Mucosa of descending colon (tissue), 3 donors: ENCODE results near the gene UVRAG. TPM values are rescaled to one million over a fixed set of nuclear protein-coding genes. Genes with fewer than 3 reads are reported as not detected.
"Not testable (repeated sequence)": the region's sequence is repeated elsewhere in the genome, so short reads cannot be mapped to it uniquely, and the experiment has no call there.

Experiments used
- ATAC-seq: fragments of 200-7000 bp; cut with Tn5 transposase; one replicate; pipeline ENCODE4 v1.9.1; 2020; ENCODE audit warnings: mild to moderate bottlenecking, moderate library complexity
- DNase-seq, 3 donors: peaks; one replicate each; pipeline ENCODE4 v3.0.0-alpha.2; 2020
- H3K36me3 ChIP-seq: fragments of 200-600 bp; one replicate; pipeline ENCODE4 v1.8.0; 2021; ENCODE audit warnings: low read depth, mild to moderate bottlenecking
- H3K4me1 ChIP-seq: fragments of 200-600 bp; one replicate; pipeline ENCODE4 v1.8.0; 2021; ENCODE audit warnings: low read depth, mild to moderate bottlenecking
- H3K4me3 ChIP-seq: fragments of 200-600 bp; one replicate; pipeline ENCODE4 v1.8.0; 2021; ENCODE audit warnings: mild to moderate bottlenecking
- H3K9me3 ChIP-seq: fragments of 200-600 bp; one replicate; pipeline ENCODE4 v1.8.0; 2021; ENCODE audit warnings: mild to moderate bottlenecking
- intact Hi-C, 2 donors: fragments of 100-400 bp; cut with DNase I in 1 of 2; cut with micrococcal nuclease in 1 of 2; formaldehyde crosslinking; loops; one replicate each; pipeline versions ENCODE4 v1.11.0 to v1.11.1; 2022; cut with DNase I, micrococcal nuclease
- total RNA-seq, 3 donors: library from RNA; stranded (reverse); fragmentation: NEBNext Ultra II Directional in 2 of 3; extraction: Animal tissue kit (Norgen Biotek cat#: 25700) in 2 of 3; gene quantifications; one replicate each; pipeline versions ENCODE4 v1.2.1 to v1.2.4, GENCODE V29; 2021 to 2023
- TF ChIP-seq, protein P1 (sequence below): fragments of 200-600 bp; IDR thresholded peaks from one replicate; pipeline ENCODE4 v1.8.0; 2022; ENCODE audit warnings: antibody characterized with exemption, mild to moderate bottlenecking
- donor health status: DM: no; HTN: no; CAD: no; lungs with moderate emphysema.
- donor health status: DM: no; HTN: no; CAD: no.
- donor health status: DM: no; HTN: yes; CAD: no.

UVRAG gene
- total RNA-seq, 3 donors from 2014 or later: 14.9 to 37.1 (median 16.9) TPM

DNA sequence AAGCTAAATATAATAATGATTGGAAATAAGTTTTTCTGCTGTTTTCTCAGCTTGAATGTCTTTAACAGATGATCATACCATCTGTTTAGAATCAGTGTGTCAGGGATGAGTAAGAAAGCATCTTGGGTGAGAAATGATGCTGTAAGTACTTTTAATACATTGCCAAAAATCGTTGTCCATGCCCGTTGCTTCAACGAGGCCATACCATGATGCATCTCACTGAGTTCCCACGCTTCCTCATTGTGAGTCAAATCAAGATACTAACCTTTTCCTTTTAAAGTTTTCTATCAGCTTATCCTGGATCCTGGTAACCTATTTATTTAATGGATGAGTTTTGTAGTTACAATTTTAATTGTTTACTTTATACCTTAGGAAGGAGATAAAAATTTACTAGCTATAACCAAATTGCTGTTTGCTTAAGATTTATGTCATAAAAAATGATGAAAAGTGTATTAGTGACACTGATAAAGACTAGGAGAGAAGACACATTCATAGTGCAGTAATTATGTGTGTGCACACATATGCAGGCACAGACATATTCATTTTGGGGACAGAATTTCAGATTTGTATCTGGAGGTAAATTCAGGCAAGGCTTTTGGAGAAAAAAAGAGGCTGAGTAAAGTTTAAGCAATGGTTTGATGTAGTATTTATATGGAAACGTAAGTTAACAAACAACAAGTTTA is 154.8 kb downstream of the UVRAG start:
- H3K4me1 ChIP-seq: no peaks in the 10 kb centered on the region
- DNase-seq: no peak
- no peak overlapping the region for H3K4me3 ChIP-seq
- peak; percentile 49 for ATAC-seq
- no peaks in the 10 kb centered on the region for H3K36me3 ChIP-seq
- intact Hi-C loops: no loop called here
- H3K9me3 ChIP-seq: no peaks in the 10 kb centered on the region
- TF ChIP-seq, protein P1, sequence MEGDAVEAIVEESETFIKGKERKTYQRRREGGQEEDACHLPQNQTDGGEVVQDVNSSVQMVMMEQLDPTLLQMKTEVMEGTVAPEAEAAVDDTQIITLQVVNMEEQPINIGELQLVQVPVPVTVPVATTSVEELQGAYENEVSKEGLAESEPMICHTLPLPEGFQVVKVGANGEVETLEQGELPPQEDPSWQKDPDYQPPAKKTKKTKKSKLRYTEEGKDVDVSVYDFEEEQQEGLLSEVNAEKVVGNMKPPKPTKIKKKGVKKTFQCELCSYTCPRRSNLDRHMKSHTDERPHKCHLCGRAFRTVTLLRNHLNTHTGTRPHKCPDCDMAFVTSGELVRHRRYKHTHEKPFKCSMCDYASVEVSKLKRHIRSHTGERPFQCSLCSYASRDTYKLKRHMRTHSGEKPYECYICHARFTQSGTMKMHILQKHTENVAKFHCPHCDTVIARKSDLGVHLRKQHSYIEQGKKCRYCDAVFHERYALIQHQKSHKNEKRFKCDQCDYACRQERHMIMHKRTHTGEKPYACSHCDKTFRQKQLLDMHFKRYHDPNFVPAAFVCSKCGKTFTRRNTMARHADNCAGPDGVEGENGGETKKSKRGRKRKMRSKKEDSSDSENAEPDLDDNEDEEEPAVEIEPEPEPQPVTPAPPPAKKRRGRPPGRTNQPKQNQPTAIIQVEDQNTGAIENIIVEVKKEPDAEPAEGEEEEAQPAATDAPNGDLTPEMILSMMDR: no peak

DNA sequence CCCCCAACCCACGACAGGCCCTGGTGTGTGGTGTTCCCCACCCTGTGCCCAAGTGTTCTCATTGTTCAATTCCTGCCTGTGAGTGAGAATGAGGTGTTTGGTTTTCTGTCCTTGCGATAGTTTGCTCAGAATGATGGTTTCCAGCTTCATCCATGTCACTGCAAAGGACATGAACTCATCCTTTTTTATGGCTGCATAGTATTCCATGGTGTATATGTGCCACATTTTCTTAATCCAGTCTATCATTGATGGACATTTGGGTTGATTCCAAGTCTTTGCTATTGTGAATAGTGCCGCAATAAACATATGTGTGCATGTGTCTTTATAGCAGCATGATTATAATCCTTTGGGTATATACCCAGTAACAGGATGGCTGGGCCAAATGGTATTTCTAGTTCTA is 158.7 kb downstream of the UVRAG start:
- ATAC-seq, DNase-seq, H3K4me1 ChIP-seq, H3K9me3 ChIP-seq, H3K36me3 ChIP-seq, H3K4me3 ChIP-seq, intact Hi-C loops: not testable (repeated sequence)

DNA sequence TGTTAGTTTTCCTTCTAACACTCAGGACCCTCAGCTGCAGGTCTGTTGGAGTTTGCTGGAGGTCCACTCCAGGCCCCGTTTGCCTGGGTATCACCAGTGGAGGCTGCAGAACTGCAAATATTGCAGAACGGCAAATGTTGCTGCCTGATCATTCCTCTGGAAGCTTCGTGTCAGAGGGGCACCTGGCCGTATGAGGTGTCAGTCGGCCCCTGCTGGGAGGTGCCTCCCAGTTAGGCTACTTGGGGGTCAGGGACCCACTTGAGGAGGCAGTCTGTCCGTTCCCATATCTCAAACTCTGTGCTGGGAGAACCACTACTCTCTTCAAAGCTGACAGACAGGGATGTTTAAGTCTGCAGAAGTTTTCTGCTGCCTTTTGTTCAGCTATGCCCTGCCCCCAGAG is 164.1 kb downstream of the UVRAG start:
- H3K4me1 ChIP-seq, DNase-seq, ATAC-seq, H3K36me3 ChIP-seq, H3K9me3 ChIP-seq, H3K4me3 ChIP-seq, intact Hi-C loops: not testable (repeated sequence)

DNA sequence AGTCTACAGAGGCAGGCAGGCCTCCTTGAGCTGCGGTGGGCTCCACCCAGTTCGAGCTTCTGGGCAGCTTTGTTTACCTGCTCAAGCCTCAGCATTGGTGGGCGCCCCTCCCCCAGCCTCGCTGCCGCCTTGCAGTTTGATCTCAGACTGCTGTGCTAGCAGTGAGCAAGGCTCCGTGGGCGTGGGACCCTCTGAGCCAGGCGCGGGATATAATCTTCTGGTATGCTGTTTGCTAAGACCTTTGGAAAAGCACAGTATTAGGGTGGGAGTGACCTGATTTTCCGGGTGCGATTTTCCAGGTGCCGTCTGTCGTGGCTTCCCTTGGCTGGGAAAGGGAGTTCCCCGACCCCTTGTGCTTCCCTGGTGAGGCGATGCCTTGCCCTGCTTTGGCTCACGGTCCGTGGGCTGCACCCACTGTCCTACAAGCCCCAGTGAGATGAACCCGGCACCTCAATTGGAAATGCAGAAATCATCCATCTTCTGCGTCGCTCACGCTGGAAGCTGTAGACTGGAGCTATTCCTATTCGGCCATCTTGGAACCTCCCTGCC is 164.5 kb downstream of the UVRAG start:
- H3K4me3 ChIP-seq, H3K36me3 ChIP-seq, ATAC-seq, H3K4me1 ChIP-seq, H3K9me3 ChIP-seq, intact Hi-C loops, DNase-seq: not testable (repeated sequence)

DNA sequence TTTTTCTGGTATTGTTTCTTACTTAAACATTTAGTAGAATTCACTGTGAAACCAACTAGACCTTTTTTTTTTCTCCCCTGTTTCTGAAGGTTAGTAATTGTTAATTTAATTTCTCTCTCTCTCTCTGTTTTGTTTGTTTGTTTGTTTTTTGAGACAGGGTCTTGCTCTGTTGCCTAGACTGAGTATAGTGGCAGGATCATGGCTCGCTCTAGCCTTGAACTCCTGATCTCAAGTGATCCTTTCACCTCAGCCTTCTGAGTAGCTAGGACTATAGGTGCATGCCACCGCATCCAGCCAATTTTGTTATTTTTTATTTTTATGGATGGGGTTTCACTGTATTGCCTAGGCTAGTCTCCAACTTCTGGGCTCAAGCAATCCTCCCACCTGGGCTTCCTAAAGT is 165.0 kb downstream of the UVRAG start:
- intact Hi-C loops: no loop called here
- H3K4me3 ChIP-seq: no peak overlapping the region
- H3K4me1 ChIP-seq: no peaks in the 10 kb centered on the region
- no peaks in the 10 kb centered on the region for H3K9me3 ChIP-seq
- ATAC-seq: no peak
- no peak for DNase-seq
- no peaks in the 10 kb centered on the region for H3K36me3 ChIP-seq
- TF ChIP-seq, protein P1: no peak

DNA sequence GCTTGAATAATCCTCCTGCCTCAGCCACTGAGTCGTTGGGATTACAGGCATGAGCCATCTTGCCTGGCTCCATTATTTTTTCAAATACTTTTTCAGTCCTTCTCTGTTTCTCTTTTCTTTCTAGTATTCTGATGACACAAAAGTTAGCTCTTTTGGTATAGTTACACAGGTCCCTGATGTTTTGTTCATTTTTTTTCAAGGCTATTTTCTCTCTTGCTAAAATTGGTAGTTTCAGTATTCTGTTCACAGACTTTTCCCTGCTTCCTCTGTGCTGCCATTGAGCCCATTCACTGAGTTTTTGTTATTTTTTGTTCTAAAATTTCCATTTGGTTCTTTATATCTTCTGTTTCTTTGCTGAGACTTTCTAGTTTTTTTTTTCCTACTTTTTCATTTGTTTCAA is 166.5 kb downstream of the UVRAG start:
- no peak for ATAC-seq
- H3K4me1 ChIP-seq: no peaks in the 10 kb centered on the region
- intact Hi-C loops: no loop called here
- H3K4me3 ChIP-seq: no peak overlapping the region
- H3K9me3 ChIP-seq: no peaks in the 10 kb centered on the region
- H3K36me3 ChIP-seq: no peaks in the 10 kb centered on the region
- TF ChIP-seq, protein P1: no peak
- no peak for DNase-seq

DNA sequence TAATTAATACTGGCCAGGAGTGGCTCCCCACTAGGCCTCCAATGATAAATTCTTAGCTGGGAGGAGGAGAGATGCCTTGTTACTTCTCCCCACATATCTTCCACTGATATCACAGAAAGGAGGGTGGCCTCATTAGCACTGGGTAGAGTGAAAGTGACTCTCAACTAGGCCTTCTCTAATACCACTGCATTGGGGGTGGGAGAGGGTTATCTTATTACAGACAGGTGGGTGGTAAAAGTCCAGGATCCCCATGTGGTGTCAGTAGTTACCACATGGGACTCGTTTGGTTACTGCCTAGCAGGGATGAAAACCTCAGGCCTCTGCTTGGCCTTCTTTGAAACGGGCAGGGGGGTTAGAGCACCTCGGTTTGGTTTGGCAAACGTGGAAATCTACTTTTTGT is 167.3 kb downstream of the UVRAG start:
- Histone ChIP-seq H3K9me3 (no peaks in the 10 kb centered on the region), H3K36me3 (no peaks in the 10 kb centered on the region), H3K4me3 (no peak overlapping the region), H3K4me1 (no peaks in the 10 kb centered on the region)
- TF ChIP-seq, protein P1: no peak
- no peak for ATAC-seq
- intact Hi-C loops: no loop called here
- DNase-seq: no peak
